NCI-H2029 (cell line): Measurements from ENCODE around the gene KRTAP4-5.
"Not testable (repeated sequence)": the region's sequence is repeated elsewhere in the genome, so short reads cannot be mapped to it uniquely, and the experiment has no call there.

Experiments used
- DNase-seq: peaks from one replicate; lab custom pipeline; 2025; lab: John Stamatoyannopoulos, UW

KRTAP4-5 gene

DNA sequence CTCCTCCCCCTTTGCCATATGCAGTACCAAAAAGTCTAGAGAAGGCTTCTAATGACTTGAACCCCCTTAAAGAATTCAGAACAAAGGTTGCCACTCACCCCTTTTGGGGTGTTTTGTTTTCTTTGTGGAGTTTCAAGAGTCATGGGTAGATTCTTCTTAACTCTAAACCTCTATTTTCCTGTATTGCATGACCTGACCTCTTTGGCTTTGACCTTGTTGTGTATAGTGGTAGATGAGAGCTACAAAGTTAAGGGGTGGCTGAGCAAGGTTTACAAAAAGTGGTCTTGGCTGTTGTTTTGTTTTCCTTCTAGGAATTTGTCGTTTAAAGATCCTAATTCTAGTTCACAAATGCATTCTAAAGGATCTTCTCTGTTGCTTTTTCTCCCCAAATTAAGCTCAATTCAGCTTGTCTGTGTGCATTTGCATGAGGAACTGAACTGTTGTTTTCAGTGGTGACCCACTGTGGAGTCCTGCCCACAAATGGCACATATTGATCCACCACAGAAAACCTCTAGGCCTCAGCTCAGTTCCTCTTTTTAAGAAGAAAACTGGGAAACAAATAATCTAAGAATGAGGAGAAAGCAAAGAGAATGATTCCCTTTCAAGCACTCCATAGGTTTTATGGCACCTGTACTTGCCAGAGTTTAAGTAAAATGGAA, 40.8 kb downstream of the KRTAP4-5 start:
- DNase-seq: not testable (repeated sequence)

DNA sequence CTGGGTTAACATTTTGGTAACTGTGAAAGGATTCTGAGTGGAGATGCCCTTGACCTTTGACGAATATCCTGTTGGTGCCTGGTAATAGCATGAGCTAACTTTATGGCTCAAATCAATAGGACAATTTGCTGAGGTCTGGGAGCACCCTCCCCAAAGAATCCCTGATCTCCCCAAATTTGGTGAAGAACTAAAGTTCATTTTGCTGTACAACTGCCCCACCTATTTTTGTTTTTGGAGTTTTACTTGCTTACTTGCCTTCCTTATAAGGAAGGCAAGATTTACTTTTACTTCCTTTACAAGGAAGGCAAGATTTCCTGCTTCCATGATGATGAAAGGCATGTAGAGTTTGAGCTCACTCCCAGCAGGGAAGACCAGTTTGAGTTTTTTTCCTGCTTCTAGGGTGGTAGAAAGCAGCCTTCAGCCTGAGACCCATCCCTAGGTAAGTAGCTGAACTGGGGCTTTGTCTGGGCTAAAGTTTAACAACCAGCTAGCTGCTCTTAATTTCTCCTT, 41.6 kb downstream of the KRTAP4-5 start:
- DNase-seq: no peak

DNA sequence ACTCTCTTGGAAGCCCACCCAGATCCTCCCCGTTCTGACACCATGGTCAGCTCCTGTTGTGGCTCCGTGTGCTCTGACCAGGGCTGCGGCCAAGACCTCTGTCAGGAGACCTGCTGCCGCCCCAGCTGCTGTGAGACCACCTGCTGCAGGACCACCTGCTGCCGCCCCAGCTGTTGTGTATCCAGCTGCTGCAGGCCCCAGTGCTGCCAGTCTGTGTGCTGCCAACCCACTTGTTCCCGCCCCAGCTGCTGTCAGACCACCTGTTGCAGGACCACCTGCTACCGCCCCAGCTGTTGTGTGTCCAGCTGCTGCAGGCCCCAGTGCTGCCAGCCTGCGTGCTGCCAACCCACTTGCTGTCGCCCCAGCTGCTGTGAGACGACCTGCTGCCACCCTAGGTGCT, 44.3 kb downstream of the KRTAP4-5 start, which contains the start of gene KRTAP4-9:
Gene KRTAP4-9, plus strand, starts transcription at position 43 of the 400 bp plus-strand sequence. Its CDS starts 0 bp downstream, at position 43.
- DNase-seq: not testable (repeated sequence)

DNA sequence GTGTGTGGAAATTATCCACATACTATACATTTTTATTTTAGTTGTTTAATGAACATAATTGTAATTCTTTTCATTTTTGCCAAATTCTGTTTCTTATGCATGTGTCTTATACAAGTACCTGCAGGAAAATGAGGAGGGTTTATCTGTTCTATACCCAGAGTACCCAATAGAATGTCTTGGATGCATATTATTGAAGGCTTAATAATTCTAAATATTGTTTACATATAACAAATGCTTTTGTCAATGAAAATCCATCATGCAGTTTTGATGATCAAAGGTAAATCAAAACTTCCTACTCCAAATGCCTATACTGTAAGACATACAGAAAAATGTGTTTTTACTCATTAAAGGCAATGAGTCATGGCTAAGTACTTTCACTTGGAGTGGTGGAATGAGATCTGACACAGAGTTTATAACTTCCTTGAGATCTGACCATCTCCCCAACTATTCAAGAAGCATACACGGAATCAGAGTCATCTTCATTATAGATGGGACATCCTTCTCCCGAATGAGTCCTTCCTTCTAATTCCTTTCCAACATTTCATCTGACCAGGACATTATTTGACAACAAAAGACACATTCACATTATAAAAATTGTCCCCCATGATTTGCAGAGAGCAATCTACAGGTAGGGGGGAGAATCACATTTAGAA, 45.1 kb downstream of the KRTAP4-5 start:
- DNase-seq: not testable (repeated sequence)

DNA sequence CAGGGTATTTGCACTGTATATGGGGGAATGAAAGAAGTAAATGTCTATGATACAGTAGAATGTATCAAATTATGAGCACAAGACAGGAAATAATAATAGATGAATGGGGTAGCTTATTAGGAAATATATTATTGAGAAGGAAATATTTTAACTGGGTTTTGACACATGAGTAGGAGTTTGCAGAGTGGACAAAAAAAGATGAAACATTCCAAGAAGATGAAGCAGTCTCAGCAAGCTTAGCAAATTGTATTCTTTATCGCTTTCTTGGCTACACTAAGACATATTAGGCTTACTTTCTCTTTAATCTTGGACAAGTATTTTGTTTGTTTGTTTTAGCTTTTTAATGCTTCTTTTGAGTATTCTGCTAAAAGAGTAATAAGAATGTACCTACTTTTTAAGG, 45.7 kb downstream of the KRTAP4-5 start:
- no peak for DNase-seq

DNA sequence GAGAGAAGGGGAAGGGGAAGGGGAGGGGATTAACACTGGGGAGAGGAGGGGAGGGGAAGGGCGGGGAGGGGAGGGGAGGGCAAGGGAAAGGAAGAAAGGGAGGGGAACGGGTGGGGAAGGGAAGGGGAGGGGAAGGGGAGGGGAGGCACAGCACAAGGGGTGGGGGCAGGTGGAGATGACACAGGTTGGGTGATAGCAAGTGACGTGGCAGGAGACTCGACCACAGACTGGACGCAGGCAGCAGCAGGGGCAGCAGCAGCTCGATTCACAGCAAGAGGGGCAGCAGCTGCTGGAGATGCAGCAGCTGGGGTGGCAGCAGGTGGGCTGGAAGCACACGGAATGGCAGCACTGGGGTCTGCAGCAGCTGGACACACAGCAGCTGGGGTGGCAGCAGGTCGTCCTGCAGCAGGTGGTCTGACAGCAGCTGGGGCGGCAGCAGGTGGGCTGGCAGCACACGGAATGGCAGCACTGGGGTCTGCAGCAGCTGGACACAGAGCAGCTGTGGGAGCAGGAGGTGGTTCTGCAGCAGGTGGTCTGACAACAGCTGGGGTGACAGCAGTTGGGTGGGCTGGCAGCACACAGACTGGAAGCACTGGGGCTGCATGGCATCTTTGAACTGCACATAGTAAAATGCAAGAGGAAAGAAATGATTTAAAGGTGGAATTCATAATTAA, 47.9 kb downstream of the KRTAP4-5 start, which contains the start of gene KRTAP4-16:
Gene KRTAP4-16, minus strand, starts transcription at position 624 of the 674 bp plus-strand sequence. Its CDS starts 0 bp downstream, at position 624.
- DNase-seq: no peak

DNA sequence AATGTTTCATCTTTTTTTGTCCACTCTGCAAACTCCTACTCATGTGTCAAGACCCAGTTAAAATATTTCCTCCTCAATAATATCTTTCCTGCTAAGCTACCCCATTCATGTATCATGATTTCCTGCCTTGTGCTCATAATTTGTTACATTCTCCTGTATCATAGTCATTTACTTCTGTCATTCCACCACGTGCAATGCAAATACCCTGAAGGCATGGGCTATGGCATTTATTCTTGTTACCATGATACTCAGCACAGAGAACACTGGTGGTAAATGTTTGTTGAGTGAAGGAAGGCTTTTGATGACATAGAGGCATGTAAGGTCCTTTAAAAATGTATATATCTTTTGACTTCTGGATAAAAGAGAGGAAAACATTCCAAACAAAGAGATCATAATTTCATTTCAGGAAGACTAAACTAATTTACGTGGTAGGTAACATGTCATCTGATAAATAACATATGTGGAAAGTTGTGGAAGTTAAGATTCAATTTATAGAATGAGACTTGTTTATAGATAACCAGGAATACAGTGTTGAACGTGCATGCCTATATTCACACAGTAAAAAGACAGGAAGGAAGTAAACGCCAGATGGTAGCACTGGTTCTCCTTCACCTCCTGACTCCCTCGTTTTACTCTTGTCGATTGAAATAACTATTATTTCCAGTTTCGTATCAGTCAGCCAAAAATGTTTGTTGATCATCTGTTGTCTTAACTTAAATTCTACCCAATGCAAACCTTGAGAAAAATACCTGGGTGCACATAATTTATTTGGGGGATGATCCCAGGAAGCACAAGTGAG, 49.7 kb downstream of the KRTAP4-5 start:
- DNase-seq: not testable (repeated sequence)
